Hepatocyte (in vitro differentiated cells): Measurements from ENCODE around the gene ZNF503. TPM values are rescaled to one million over a fixed set of nuclear protein-coding genes. Genes with fewer than 3 reads are reported as not detected.
"Not testable (repeated sequence)": the region's sequence is repeated elsewhere in the genome, so short reads cannot be mapped to it uniquely, and the experiment has no call there.

Experiments used
- DNase-seq: peaks from one replicate; pipeline ENCODE4 v3.0.0-alpha.2; 2016; ENCODE audit warnings: low spot score
- H2AFZ ChIP-seq: fragments of 200-600 bp; sonication (generic); 2 replicates; pipeline ENCODE4 v1.6.0; 2016; ENCODE audit warnings: antibody characterized with exemption, mild to moderate bottlenecking
- H3K27ac ChIP-seq: fragments of 200-600 bp; sonication (generic); 2 replicates; pipeline ENCODE4 v1.5.1; 2016; ENCODE audit warnings: mild to moderate bottlenecking
- H3K27me3 ChIP-seq: fragments of 200-600 bp; sonication (generic); 2 replicates; pipeline ENCODE4 v1.6.1; 2016
- H3K36me3 ChIP-seq: fragments of 200-600 bp; sonication (generic); replicated peaks from 2 replicates; pipeline ENCODE4 v1.5.1; 2016; ENCODE audit warnings: low read depth; ENCODE audit not compliant: insufficient read depth
- H3K4me1 ChIP-seq: fragments of 200-600 bp; sonication (generic); 2 replicates; pipeline ENCODE4 v1.5.1; 2016; ENCODE audit warnings: mild to moderate bottlenecking, moderate library complexity; ENCODE audit not compliant: insufficient read depth
- H3K4me2 ChIP-seq: fragments of 200-600 bp; sonication (generic); 2 replicates; pipeline ENCODE4 v1.6.0; 2016
- H3K4me3 ChIP-seq: fragments of 200-600 bp; sonication (generic); 2 replicates; pipeline ENCODE4 v1.5.1; 2016; ENCODE audit warnings: mild to moderate bottlenecking
- H3K79me2 ChIP-seq: fragments of 200-600 bp; sonication (generic); 2 replicates; pipeline ENCODE4 v1.6.0; 2017; ENCODE audit warnings: mild to moderate bottlenecking
- H3K9me2 ChIP-seq: fragments of 200-600 bp; sonication (generic); replicated peaks from 2 replicates; pipeline ENCODE4 v1.6.0; 2017; ENCODE audit warnings: mild to moderate bottlenecking; ENCODE audit not compliant: insufficient read depth
- H3K9me3 ChIP-seq: fragments of 200-600 bp; sonication (generic); 2 replicates; pipeline ENCODE4 v1.5.1; 2016; ENCODE audit warnings: low read depth, mild to moderate bottlenecking
- H4K20me1 ChIP-seq: fragments of 200-600 bp; sonication (generic); 2 replicates; pipeline ENCODE4 v1.6.0; 2016; ENCODE audit warnings: mild to moderate bottlenecking; ENCODE audit not compliant: insufficient read depth, poor library complexity, severe bottlenecking
- CTCF ChIP-seq: fragments of 200-600 bp; sonication (generic); IDR thresholded peaks from 2 replicates; pipeline ENCODE4 v1.5.1; 2016; ENCODE audit warnings: antibody characterized with exemption, mild to moderate bottlenecking; ENCODE audit not compliant: poor library complexity
- EZH2 ChIP-seq: fragments of 200-600 bp; sonication (generic); IDR thresholded peaks from 2 replicates; pipeline ENCODE4 v1.6.1; 2016; ENCODE audit warnings: antibody characterized with exemption, mild to moderate bottlenecking, borderline replicate concordance
- EZH2phosphoT487 ChIP-seq: fragments of 200-600 bp; sonication (generic); IDR thresholded peaks from one replicate; pipeline ENCODE4 v1.6.1; 2018; ENCODE audit warnings: antibody characterized with exemption, mild to moderate bottlenecking, low read depth, moderate library complexity; ENCODE audit not compliant: unreplicated experiment, severe bottlenecking
- WGBS: methylation state at CpG from one replicate; pipeline ENCODE4 v1.1.6; 2016; ENCODE audit warnings: low lambda C conversion rate; ENCODE audit errors: missing lambda C conversion rate; 5-methylcytosine and 5-hydroxymethylcytosine counted together
- polyA plus RNA-seq: library from polyadenylated mRNA; unstranded; fragments of >200 nt; fragmentation: Nextera tagmentation; extraction: Ambion mirVana; gene quantifications from 2 replicates; pipeline ENCODE4 v1.2.1, GENCODE V29; 2016
- total RNA-seq: library from RNA; depleted of rRNA; stranded (reverse); fragments of >200 nt; gene quantifications from 2 replicates; pipeline ENCODE4 v1.2.3, GENCODE V29; 2014

ZNF503 gene
- total and polyA plus RNA-seq, 2 experiments from 2014 or later = 14.1 to 19.6 TPM

DNA sequence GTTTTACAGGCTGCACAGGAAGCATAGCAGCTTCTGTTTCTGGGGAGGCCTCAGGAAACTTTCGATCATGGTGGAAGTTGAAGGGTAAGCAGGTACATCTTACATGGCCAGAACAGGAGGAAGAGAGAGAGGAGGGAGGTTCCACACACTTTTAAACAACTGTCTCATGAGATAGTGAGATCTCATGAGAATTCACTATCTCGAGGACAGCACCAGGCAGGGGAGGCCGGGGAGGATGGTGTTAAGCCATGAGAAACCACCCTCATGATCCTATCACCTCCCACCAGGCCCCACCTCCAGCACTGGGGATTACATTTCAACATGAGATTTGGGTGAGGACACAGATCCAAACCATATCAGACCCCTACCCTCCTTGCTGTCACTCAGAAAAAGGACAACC, 23.7 kb downstream of the ZNF503 start:
- H2AFZ ChIP-seq = no peak overlapping the region
- H4K20me1 ChIP-seq = no peaks in the 10 kb centered on the region
- H3K9me2 ChIP-seq = no peaks in the 10 kb centered on the region
- H3K27ac ChIP-seq = no peak overlapping the region
- no peak overlapping the region for H3K4me2 ChIP-seq
- no peaks in the 10 kb centered on the region for H3K36me3 ChIP-seq
- no peaks in the 10 kb centered on the region for H3K4me1 ChIP-seq
- DNase-seq = no peak
- TF ChIP-seq CTCF (no peak), EZH2phosphoT487 (no peak), EZH2 (no peak)
- H3K79me2 ChIP-seq = no peaks in the 10 kb centered on the region
- no peaks in the 10 kb centered on the region for H3K27me3 ChIP-seq
- H3K9me3 ChIP-seq = no peaks in the 10 kb centered on the region
- no peak overlapping the region for H3K4me3 ChIP-seq
- WGBS = 93% methylated on average over 3 of the region's 3 CpGs

DNA sequence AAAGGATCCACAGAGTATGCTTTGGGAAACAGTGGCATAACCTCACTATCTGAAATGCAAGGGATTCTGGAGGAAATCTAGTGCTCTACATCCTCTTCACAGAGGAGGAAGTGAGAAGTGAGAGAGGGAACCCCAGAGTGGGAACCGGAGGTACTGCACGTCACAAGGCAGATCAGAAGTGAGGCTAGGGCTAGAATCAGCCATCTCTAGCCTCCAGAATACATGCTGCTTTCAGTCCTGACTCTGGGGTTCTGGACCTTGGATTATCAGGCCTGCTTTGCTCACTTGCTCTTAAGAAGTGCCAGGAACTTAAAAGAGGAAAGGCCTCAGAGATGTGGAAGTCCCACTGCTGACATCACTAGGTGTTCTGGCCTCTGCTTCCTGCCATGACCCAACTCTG, 25.7 kb downstream of the ZNF503 start:
- no peak for DNase-seq
- Histone ChIP-seq H3K27ac (no peak overlapping the region), H3K36me3 (no peaks in the 10 kb centered on the region), H3K27me3 (no peaks in the 10 kb centered on the region), H3K4me1 (no peaks in the 10 kb centered on the region), H3K9me2 (no peaks in the 10 kb centered on the region), H3K4me3 (no peak overlapping the region), H4K20me1 (no peaks in the 10 kb centered on the region), H3K9me3 (no peaks in the 10 kb centered on the region), H3K4me2 (no peak overlapping the region), H3K79me2 (no peaks in the 10 kb centered on the region), H2AFZ (no peak overlapping the region)
- TF ChIP-seq CTCF = no peak
- TF ChIP-seq EZH2 = no peak
- no peak for TF ChIP-seq EZH2phosphoT487
- WGBS = 93% methylated on average over 2 of the region's 2 CpGs

DNA sequence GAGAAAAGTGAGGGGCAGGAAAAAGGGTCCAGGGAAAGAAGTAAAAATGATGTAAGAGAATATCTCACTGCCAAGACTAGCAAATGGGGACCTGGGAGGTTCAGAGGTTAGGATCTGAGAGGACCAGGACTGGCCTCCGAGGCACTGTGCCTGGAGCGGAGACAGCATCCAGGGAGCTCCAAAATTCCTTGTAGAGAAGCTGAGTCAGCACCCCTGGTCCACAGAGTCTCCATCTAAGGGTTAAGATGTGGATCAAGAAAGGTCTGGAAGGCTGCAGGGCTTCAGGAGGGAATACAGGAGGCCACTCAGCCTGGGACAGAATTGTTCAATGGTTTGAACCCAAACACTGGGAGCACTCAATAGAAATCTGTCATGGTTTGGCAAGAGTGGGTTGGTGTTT, 30.6 kb downstream of the ZNF503 start:
- Histone ChIP-seq H3K36me3 (no peaks in the 10 kb centered on the region), H3K4me1 (no peaks in the 10 kb centered on the region), H4K20me1 (no peaks in the 10 kb centered on the region), H3K79me2 (no peaks in the 10 kb centered on the region), H3K4me3 (no peak overlapping the region), H3K4me2 (no peak overlapping the region), H3K27ac (no peak overlapping the region), H2AFZ (no peak overlapping the region), H3K9me3 (no peaks in the 10 kb centered on the region), H3K27me3 (no peaks in the 10 kb centered on the region), H3K9me2 (no peaks in the 10 kb centered on the region)
- WGBS = 89% methylated on average over 2 of the region's 2 CpGs
- TF ChIP-seq EZH2 (no peak), EZH2phosphoT487 (no peak), CTCF (no peak)
- DNase-seq = no peak

DNA sequence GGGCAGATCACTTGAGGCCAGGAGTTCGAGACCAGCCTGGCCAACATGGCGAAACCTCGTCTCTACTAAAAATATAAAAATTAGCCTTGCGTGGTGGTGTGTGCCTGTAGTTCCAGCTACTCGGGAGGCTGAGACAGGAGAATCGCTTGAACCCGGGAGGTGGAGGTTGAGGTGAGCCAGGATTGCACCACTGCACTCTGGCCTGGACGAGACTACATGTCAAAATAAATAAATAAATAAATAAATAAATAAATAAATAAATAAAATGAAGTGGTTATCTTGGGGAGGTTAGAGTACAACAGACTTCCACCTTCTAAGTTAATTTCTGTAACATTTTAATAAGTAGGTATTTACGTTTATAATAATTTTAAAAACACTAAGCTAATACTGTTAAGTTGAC, 31.7 kb downstream of the ZNF503 start:
- H4K20me1 ChIP-seq, H3K4me2 ChIP-seq, H3K9me2 ChIP-seq, H3K4me3 ChIP-seq, H3K4me1 ChIP-seq, H2AFZ ChIP-seq, H3K27me3 ChIP-seq, DNase-seq, H3K79me2 ChIP-seq, H3K9me3 ChIP-seq, H3K36me3 ChIP-seq, H3K27ac ChIP-seq: not testable (repeated sequence)
- WGBS = 98% methylated on average over 9 of the region's 9 CpGs
